Activated naive CD8-positive, alpha-beta T cell treated with anti-CD3 and anti-CD28 coated beads, Interleukin-2, amount 50 U/mL, for 24 hours (primary cell): Measurements from ENCODE around the gene TENM4.
A peak's percentile ranks its signal among the peaks of the same experiment; 100 is the strongest.
"Not testable (repeated sequence)": the region's sequence is repeated elsewhere in the genome, so short reads cannot be mapped to it uniquely, and the experiment has no call there.

Experiments used
- ATAC-seq: fragments of 150-1000 bp; cut with Tn5 transposase; one replicate; pipeline ENCODE4 v1.10.0; 2021
- DNase-seq: peaks from one replicate; pipeline ENCODE4 v3.0.0; 2021
- H3K27ac Mint-ChIP-seq: one replicate; pipeline ENCODE4 v1.8.0; 2021; ENCODE audit warnings: mild to moderate bottlenecking, mixed read lengths
- H3K27me3 Mint-ChIP-seq: one replicate; pipeline ENCODE4 v1.8.0; 2021; ENCODE audit warnings: mixed read lengths
- H3K36me3 Mint-ChIP-seq: one replicate; pipeline ENCODE4 v1.8.0; 2021; ENCODE audit warnings: low read depth, mixed read lengths
- H3K4me1 Mint-ChIP-seq: one replicate; pipeline ENCODE4 v1.8.0; 2021; ENCODE audit warnings: mixed read lengths
- H3K4me3 Mint-ChIP-seq: one replicate; pipeline ENCODE4 v1.8.0; 2021; ENCODE audit warnings: mild to moderate bottlenecking, moderate library complexity, mixed read lengths
- H3K9me3 Mint-ChIP-seq: one replicate; pipeline ENCODE4 v1.8.0; 2021; ENCODE audit warnings: mixed read lengths

The TENM4 gene

DNA sequence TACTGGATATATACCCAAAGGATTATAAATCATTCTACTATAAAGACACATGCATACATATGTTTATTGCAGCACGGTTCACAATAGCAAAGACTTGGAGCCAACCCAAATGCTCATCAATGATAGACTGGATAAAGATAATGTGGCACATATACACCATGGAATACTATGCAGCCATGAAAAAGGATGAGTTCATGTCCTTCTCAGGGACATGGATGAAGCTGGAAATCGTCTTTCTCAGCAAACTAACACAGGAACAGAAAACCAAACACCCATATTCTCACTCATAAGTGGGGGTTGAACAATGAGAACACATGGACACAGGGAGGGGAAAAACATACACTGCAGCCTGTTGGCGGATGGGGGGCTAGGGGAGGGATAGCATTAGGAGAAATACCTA is 463.0 kb downstream of the TENM4 start:
- not testable (repeated sequence) for H3K9me3 Mint-ChIP-seq, DNase-seq, H3K27me3 Mint-ChIP-seq, H3K4me1 Mint-ChIP-seq, H3K27ac Mint-ChIP-seq, ATAC-seq, H3K36me3 Mint-ChIP-seq, H3K4me3 Mint-ChIP-seq

DNA sequence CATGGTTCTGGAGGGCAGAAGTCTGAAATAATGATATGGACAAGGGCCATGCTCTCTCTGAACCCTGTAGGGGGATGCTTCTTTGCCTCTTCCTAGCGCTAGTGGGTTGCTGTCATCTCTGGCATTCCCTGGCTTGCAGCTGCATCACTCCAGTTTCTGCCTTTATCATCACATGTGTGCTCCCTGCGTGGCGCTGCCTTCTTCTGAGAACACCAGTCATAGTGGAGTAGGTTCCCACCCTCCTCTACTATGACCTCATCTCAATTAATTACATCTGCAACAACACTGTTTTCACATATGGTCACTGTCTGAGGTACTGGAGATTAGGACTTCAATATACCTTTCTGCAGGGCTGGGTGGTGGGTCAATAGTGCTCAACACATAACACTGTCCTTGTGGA is 463.8 kb downstream of the TENM4 start:
- no peaks in the 10 kb centered on the region for H3K9me3 Mint-ChIP-seq
- no peak overlapping the region for H3K4me3 Mint-ChIP-seq
- no peak overlapping the region for H3K27ac Mint-ChIP-seq
- H3K4me1 Mint-ChIP-seq, result no peaks in the 10 kb centered on the region
- peaks cover 2% of the 10 kb centered on the region for H3K27me3 Mint-ChIP-seq
- DNase-seq (no peak), ATAC-seq (no peak)
- no peaks in the 10 kb centered on the region for H3K36me3 Mint-ChIP-seq

DNA sequence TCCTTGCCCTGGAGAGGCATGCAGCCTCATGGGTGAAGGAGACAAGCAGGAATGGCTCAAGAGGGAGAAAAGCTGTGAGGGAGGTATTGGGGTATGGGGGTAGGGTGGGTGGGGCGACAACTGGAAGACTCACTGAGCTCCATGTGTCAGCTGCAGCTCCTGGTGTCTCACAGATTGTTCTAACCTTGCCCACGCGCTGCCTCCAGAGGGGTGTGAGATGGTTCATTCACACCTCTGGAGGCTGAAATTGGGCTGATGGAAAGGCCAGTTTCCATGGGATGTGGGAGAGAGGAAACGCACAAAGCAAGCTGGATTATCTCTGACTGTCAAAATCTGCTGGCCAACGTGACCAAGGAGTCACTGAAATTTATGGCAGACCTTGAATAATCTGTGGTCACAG is 465.7 kb downstream of the TENM4 start:
- DNase-seq (no peak), ATAC-seq (no peak)
- no peaks in the 10 kb centered on the region for H3K36me3 Mint-ChIP-seq
- no peak overlapping the region for H3K4me3 Mint-ChIP-seq
- no peaks in the 10 kb centered on the region for H3K4me1 Mint-ChIP-seq
- no peak overlapping the region for H3K27ac Mint-ChIP-seq
- peaks cover 2% of the 10 kb centered on the region for H3K27me3 Mint-ChIP-seq
- no peaks in the 10 kb centered on the region for H3K9me3 Mint-ChIP-seq

DNA sequence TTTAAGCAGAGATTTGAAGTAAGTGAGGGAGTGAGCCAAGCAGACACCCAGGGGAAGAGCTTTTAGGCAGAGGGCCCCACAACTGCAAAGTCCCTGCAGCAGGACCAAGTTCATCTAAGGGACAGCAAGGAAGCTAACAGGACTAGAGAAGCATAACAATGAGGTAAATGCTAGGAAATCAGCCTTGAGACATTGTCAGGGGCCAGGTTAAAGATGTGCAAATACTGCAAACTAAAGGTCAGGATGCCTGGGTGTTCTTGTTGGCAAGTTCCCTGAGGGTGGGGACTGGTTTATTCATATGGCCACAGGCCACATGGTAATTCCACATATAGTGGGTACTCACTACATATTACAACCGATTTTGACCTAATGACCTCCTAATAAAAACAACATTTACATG is 467.0 kb downstream of the TENM4 start:
- Mint-ChIP-seq H3K4me1 (no peaks in the 10 kb centered on the region), H3K36me3 (no peaks in the 10 kb centered on the region), H3K27ac (no peak overlapping the region), H3K9me3 (no peaks in the 10 kb centered on the region), H3K4me3 (no peak overlapping the region), H3K27me3 (peaks cover 2% of the 10 kb centered on the region)
- no peak for ATAC-seq
- no peak for DNase-seq

DNA sequence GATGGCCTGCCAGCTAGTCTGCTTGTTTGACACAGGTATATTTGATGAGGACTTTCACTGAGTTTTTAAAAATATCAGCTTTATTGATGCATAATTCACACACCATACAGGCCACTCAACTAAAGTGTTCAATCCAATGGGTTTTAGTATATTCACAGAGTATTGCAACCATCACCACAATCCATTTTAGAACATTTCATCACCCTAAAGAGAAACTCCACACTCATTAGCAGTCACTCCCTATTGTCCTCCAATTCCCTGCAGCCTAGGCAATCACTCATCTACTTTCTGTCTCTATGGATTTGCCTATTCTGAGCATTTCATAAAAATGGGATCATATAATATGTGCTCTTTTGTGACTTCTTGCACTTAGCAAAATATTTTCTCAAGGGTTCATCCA is 468.2 kb downstream of the TENM4 start:
- H3K4me3 Mint-ChIP-seq, result no peak overlapping the region
- no peaks in the 10 kb centered on the region for H3K36me3 Mint-ChIP-seq
- no peak for DNase-seq
- no peak overlapping the region for H3K27ac Mint-ChIP-seq
- no peaks in the 10 kb centered on the region for H3K9me3 Mint-ChIP-seq
- ATAC-seq, result no peak
- H3K4me1 Mint-ChIP-seq, result no peaks in the 10 kb centered on the region
- peaks cover 2% of the 10 kb centered on the region for H3K27me3 Mint-ChIP-seq

DNA sequence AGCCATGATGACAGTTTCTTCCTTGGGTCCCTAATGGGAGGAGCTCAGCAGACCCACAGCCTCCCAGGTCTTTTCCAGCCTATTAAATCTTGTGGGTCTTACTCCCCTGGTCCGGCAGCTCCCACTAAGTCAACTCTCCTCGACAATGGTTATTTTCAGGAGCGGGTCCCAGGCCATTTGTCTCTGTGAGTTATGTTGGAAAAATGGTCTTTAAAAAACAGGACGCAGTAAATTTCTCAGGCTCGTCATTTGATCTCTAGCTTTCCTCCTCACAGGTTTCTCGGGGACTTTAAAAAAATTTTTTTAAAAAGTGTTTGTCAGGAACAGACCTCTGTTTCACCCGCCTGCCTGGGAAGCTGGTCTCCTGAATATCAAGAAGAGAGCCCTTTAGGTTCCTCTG is 468.7 kb downstream of the TENM4 start:
- ATAC-seq (no peak), DNase-seq (no peak)
- Mint-ChIP-seq H3K27me3 (peaks cover 3% of the 10 kb centered on the region), H3K4me1 (no peaks in the 10 kb centered on the region), H3K9me3 (no peaks in the 10 kb centered on the region), H3K4me3 (no peak overlapping the region), H3K27ac (no peak overlapping the region), H3K36me3 (no peaks in the 10 kb centered on the region)

DNA sequence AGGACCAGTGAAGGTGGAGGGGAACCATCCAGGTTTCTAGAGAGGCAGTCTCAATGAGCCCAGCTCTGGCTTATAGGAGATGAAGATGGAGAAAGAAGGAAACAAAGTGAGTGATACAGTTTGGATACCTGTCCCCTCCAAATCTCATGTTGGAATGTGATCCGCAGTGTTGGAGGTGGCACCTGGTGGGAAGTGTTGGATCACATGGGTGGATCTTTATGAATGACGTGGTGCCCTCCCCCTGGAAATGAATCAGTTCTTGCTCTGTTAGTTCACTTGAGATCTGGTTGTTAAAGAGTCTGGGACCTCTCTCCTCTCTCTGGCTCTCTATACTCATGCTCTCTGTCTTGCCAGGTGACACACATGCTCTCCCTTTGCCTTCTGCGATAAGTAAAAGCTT is 473.0 kb downstream of the TENM4 start:
- no peak overlapping the region for H3K4me3 Mint-ChIP-seq
- H3K4me1 Mint-ChIP-seq, result no peaks in the 10 kb centered on the region
- no peaks in the 10 kb centered on the region for H3K9me3 Mint-ChIP-seq
- ATAC-seq (no peak), DNase-seq (no peak)
- no peaks in the 10 kb centered on the region for H3K36me3 Mint-ChIP-seq
- peaks cover 15% of the 10 kb centered on the region for H3K27me3 Mint-ChIP-seq
- H3K27ac Mint-ChIP-seq, result no peak overlapping the region

DNA sequence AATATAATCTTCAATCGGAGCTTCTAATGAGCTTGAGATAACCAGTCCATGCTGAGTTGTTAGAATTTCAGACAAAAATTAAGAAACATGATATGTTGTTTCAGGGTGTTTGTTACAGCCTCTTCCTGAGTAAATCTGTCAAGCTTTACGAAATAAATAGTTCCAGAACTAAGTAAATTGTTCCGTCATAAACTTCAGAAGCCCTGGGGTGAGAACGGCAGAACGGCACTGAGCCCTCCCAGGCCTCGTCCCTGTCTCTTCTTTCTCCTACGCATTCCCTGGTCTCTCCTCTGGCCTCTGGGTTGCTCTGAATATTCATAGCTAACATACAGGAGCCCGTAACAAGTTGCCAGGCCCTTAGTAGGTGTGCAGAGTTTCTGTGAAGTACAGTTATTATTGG is 475.4 kb downstream of the TENM4 start:
- ATAC-seq, result no peak
- Mint-ChIP-seq H3K27ac (no peak overlapping the region), H3K4me3 (no peak overlapping the region), H3K27me3 (peaks cover 38% of the 10 kb centered on the region), H3K36me3 (no peaks in the 10 kb centered on the region), H3K9me3 (no peaks in the 10 kb centered on the region), H3K4me1 (no peaks in the 10 kb centered on the region)
- no peak for DNase-seq

DNA sequence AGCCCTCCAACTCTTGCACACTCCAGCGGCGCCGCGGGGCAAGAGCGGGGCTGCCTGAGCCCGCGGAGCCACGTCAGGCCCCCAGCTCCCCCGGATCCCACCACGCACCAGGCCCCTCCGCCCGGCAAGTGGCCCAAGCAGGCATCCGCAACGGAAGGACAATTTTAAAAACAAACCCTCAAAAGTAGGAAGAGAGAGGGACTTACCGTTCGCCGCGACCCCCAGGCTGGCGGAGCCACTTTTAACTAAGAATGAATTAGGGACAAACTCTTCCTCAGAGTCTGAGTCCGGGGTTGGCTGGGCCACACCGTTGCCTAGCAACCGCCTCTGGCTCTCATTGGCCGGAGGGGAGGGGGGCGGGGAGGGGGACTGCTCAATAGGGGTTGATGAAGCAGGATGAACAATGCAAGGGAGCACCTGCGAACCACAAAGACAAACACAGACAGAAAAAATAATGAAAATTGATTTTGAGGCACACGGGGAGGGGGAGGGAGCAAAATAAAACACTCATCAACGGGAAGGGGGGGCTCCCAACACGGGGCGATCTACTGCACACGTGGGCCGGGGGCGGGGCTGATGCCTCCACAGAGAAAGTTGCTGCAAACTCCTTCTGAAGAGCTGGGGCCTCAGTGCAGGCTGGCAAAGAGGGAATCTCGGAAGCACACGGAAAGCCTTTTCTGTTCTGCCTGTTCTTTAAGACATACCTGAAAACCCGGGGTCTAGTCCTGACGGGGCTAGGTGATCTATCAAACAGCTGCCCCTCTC is 478.7 kb downstream of the TENM4 start:
- Mint-ChIP-seq H3K27ac (no peak overlapping the region), H3K9me3 (no peaks in the 10 kb centered on the region), H3K4me1 (no peaks in the 10 kb centered on the region), H3K4me3 (no peak overlapping the region), H3K27me3 (peaks cover 38% of the 10 kb centered on the region), H3K36me3 (no peaks in the 10 kb centered on the region)
- ATAC-seq (no peak), DNase-seq (no peak)

DNA sequence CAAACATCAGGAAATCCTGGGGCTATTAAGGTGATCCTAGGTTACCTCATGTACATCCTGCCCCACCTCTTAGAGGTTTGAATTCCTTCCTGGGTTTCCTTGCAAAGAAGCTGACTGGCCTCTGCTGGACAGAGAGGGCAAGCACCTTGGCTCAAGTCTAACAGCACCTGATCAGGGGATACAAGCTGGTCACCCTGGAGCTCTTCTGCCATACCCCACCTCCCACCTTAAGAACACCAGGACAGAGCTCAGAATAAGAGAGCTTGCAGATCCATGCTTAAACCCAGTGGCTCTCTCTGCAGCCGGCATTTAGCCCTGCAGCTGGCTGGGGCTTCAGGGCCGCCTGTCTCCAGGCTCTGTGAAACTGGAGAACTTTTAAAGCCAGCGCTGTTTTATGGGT is 479.6 kb downstream of the TENM4 start:
- no peaks in the 10 kb centered on the region for H3K9me3 Mint-ChIP-seq
- peaks cover 35% of the 10 kb centered on the region for H3K27me3 Mint-ChIP-seq

DNA sequence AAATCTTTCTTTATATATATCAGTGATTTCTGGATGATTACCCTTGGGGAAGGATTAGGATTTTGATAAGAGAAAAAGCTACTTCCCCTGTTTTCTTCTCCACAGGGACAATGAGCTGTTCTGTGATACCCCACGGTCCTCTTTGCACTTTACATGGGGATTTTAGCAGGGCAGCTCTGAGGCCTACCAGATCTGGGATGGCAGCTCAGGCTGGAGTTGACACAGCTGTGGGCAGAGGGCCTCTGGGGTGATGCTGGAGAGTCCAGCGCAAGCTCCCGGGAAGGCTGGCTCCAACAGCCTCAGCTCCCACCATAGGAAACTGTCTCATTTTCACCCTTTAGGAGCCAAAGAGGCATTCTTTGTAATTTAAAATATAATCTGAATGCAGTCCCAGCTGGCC is 482.4 kb downstream of the TENM4 start:
- DNase-seq, result no peak
- Mint-ChIP-seq H3K27me3 (peaks cover 26% of the 10 kb centered on the region), H3K27ac (no peak overlapping the region), H3K36me3 (no peaks in the 10 kb centered on the region), H3K4me3 (no peak overlapping the region), H3K4me1 (no peaks in the 10 kb centered on the region), H3K9me3 (no peaks in the 10 kb centered on the region)
- ATAC-seq, result no peak

More for the DNA sequence above, 479.6 kb downstream of the TENM4 start:
- no peak for DNase-seq
- Mint-ChIP-seq H3K4me3 (no peak overlapping the region), H3K4me1 (no peaks in the 10 kb centered on the region), H3K36me3 (no peaks in the 10 kb centered on the region), H3K27ac (no peak overlapping the region)
- ATAC-seq, result peak; percentile 28

DNA sequence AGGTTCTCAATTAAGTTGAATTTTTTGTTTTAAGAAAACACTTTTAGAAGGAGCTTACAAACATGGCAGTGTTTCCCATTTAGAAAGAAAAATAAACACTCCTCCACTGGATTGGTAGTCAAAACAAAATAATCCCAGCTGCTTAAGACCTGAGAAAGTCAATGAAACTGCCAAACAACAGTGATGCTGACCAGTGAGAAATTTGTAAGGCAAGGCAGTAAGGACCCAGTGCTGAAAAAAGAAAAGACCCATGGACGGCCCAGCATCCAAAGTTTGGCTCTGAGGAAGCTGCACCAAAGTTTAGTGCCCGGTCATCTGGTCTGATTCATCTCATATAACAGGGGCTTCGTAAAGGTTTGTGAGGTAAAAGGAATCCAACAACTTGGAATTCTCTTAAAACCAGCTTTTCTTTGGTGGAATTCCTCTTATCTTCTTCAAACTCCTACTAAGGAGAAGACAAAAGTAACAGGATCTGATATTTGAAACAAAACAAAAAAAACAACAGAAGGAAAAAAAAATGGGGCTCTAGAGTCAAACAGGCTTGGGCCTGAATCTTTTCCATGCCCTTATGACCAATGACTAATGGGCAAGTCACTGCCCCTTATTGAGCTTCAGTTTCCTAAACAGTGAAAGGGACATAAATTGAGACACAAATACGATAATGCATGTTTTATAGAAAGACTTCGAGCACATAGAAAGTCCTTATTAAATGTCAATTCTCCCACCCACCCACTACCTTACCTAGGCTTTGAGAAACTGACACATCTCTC is 483.2 kb downstream of the TENM4 start:
- Mint-ChIP-seq H3K27me3 (peaks cover 24% of the 10 kb centered on the region), H3K27ac (no peak overlapping the region), H3K36me3 (no peaks in the 10 kb centered on the region), H3K4me1 (no peaks in the 10 kb centered on the region), H3K4me3 (no peak overlapping the region), H3K9me3 (no peaks in the 10 kb centered on the region)
- ATAC-seq, result no peak
- no peak for DNase-seq

DNA sequence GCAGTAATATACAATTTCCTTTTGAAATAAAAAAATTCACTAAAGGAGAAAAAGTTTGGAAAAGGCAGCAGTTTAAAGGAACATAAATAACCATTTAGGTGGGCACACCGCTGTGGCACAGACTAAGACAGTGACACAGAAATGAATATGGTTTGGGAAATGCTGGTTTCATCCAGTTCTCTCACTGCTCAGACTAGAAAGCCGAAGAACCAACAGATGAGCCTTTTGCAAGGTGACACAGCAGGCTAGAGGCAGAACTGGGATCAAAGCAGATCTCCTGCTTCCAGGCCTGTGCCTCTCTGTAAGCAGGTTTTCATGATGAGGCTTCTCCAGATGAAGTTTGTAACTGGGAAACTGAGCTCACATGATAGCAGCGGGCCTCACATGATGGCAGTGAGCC is 486.1 kb downstream of the TENM4 start:
- Mint-ChIP-seq H3K36me3 (no peaks in the 10 kb centered on the region), H3K27me3 (peaks cover 10% of the 10 kb centered on the region), H3K9me3 (no peaks in the 10 kb centered on the region), H3K4me1 (no peaks in the 10 kb centered on the region), H3K4me3 (no peak overlapping the region), H3K27ac (no peak overlapping the region)
- ATAC-seq (no peak), DNase-seq (no peak)

DNA sequence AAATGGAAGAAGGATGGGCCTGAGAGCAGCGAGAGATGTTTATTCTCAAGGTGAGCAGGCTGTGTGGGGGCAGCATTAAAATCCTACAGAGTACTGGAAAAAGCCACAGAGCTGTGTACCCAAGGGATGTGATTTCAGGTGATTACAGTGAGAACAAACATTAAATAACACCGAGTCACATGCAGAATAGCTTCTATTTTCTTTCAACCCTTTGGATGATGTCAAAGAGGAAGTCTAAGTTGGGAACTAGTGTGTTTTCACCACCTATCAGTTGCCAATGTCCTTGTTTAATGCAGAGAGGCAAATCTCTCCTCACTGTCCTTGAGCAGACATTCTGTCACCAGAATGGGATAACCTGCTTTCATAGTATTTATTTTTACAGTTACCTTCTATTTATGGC is 486.6 kb downstream of the TENM4 start:
- Mint-ChIP-seq H3K36me3 (no peaks in the 10 kb centered on the region), H3K4me3 (no peak overlapping the region), H3K9me3 (no peaks in the 10 kb centered on the region), H3K27me3 (peaks cover 10% of the 10 kb centered on the region), H3K4me1 (no peaks in the 10 kb centered on the region), H3K27ac (no peak overlapping the region)
- DNase-seq, result no peak
- ATAC-seq, result no peak

DNA sequence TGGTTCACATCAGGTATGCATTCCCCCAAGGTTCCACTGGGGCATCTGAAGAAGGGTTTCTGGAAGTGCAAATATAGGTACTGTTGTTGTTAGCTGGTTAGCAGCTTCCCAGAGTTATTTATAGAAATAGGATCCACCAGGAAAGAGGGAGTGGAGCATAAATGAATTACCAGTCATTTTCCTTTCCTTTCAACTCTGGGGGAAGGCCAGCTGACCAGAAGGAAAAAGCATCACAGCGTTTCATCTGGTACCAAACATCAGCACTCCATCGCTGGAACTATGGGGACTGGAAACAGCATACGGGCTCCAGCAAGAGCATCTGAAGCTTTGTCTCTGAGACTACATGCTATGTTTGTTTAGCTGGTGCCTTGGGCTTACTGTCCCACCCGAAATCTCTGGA is 487.9 kb downstream of the TENM4 start:
- no peak overlapping the region for H3K4me3 Mint-ChIP-seq
- no peaks in the 10 kb centered on the region for H3K9me3 Mint-ChIP-seq
- no peak for ATAC-seq
- no peaks in the 10 kb centered on the region for H3K4me1 Mint-ChIP-seq
- no peaks in the 10 kb centered on the region for H3K36me3 Mint-ChIP-seq
- H3K27me3 Mint-ChIP-seq, result peaks cover 10% of the 10 kb centered on the region
- no peak for DNase-seq
- no peak overlapping the region for H3K27ac Mint-ChIP-seq
